IMR-90 (cell line): Measurements from ENCODE around the gene ZFAND5.

Experiments
- CEBPB ChIP-seq: IDR thresholded peaks from 2 replicates; pipeline ENCODE4 v1.6.1; 2012; ENCODE audit warnings: low read depth, low read length, improper control_type of control experiment
- FOS ChIP-seq: fragments of 150-350 bp; IDR thresholded peaks from 2 replicates; pipeline ENCODE4 v1.6.1; 2016; ENCODE audit warnings: low read depth, low read length
- MAFK ChIP-seq: IDR thresholded peaks from 2 replicates; pipeline ENCODE4 v1.6.1; 2012; ENCODE audit warnings: low read depth, low read length, improper control_type of control experiment
- NFE2L2 ChIP-seq: fragments of 150-350 bp; IDR thresholded peaks from 2 replicates; pipeline ENCODE4 v1.6.1; 2016; ENCODE audit warnings: low read depth, mild to moderate bottlenecking, low read length
- POLR2A ChIP-seq: IDR thresholded peaks from 2 replicates; pipeline ENCODE4 v1.6.1; 2012; ENCODE audit warnings: mild to moderate bottlenecking, low read depth, low read length
- RAD21 ChIP-seq: IDR thresholded peaks from 2 replicates; pipeline ENCODE4 v1.6.1; 2012; ENCODE audit warnings: low read length, improper control_type of control experiment
- RFX5 ChIP-seq: IDR thresholded peaks from 2 replicates; pipeline ENCODE4 v1.8.0; 2012; ENCODE audit warnings: low read depth, mild to moderate bottlenecking, low read length, moderate library complexity
- SMC3 ChIP-seq: fragments of 150-350 bp; IDR thresholded peaks from 2 replicates; pipeline ENCODE4 v1.6.1; 2016; ENCODE audit warnings: low read depth, mild to moderate bottlenecking, antibody characterized with exemption, low read length, moderate library complexity
- TF ChIP-seq, protein P1 (sequence below): conservative IDR thresholded peaks from 2 replicates; pipeline ENCODE4 v1.5.1; 2012; ENCODE audit warnings: mild to moderate bottlenecking, low read depth, low read length, improper control_type of control experiment
- TF ChIP-seq, protein P2 (sequence below): fragments of 150-350 bp; IDR thresholded peaks from 2 replicates; pipeline ENCODE4 v1.6.1; 2017; ENCODE audit warnings: mild to moderate bottlenecking, antibody characterized with exemption, low read length, low read depth

DNA sequence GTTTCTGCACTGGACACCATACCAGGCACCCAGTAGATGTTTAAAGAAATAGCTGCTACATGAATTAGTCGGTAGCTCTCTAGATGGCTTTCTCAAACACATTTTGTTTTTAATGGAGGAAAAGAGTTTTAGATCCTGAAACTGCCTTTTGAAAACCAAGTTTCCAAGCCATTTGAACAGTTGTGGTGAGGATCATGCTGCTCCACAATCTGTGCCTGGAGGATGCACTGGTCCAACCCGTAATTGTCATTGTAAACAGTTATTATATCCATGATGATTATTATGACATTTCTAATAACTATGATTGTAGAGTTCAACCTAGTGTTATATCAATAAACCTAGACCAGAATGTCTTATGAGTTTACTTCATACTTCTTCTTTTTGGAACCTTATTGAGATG is 35.9 kb upstream of the ZFAND5 start:
- TF ChIP-seq, protein P1, sequence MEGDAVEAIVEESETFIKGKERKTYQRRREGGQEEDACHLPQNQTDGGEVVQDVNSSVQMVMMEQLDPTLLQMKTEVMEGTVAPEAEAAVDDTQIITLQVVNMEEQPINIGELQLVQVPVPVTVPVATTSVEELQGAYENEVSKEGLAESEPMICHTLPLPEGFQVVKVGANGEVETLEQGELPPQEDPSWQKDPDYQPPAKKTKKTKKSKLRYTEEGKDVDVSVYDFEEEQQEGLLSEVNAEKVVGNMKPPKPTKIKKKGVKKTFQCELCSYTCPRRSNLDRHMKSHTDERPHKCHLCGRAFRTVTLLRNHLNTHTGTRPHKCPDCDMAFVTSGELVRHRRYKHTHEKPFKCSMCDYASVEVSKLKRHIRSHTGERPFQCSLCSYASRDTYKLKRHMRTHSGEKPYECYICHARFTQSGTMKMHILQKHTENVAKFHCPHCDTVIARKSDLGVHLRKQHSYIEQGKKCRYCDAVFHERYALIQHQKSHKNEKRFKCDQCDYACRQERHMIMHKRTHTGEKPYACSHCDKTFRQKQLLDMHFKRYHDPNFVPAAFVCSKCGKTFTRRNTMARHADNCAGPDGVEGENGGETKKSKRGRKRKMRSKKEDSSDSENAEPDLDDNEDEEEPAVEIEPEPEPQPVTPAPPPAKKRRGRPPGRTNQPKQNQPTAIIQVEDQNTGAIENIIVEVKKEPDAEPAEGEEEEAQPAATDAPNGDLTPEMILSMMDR: no peak
- no peak for TF ChIP-seq POLR2A
- no peak for TF ChIP-seq MAFK
- no peak for TF ChIP-seq NFE2L2
- TF ChIP-seq FOS: no peak
- no peak for TF ChIP-seq CEBPB
- TF ChIP-seq, protein P2, sequence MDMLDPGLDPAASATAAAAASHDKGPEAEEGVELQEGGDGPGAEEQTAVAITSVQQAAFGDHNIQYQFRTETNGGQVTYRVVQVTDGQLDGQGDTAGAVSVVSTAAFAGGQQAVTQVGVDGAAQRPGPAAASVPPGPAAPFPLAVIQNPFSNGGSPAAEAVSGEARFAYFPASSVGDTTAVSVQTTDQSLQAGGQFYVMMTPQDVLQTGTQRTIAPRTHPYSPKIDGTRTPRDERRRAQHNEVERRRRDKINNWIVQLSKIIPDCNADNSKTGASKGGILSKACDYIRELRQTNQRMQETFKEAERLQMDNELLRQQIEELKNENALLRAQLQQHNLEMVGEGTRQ: no peak
- no peak for TF ChIP-seq RFX5
- TF ChIP-seq SMC3: no peak
- no peak for TF ChIP-seq RAD21
